Lung (tissue), 12 donors: ENCODE data around the gene FAM13A. TPM values are rescaled to one million over a fixed set of nuclear protein-coding genes. Genes with fewer than 3 reads are reported as not detected.
A peak's percentile ranks its signal among the peaks of the same experiment; 100 is the strongest.

Experiments used
- ATAC-seq: fragments of 200-7000 bp; cut with Tn5 transposase; one replicate; pipeline ENCODE4 v1.9.1; 2020; ENCODE audit warnings: moderate number of reproducible peaks; ENCODE audit not compliant: insufficient read depth, low FRiP score
- DNase-seq, 3 donors: peaks; one replicate each; pipeline ENCODE4 v3.0.0-alpha.2; 2013 to 2017
- H3K27ac ChIP-seq, 2 donors: one replicate each; pipeline ENCODE4 v1.5.1; 2013; ENCODE audit warnings: mild to moderate bottlenecking in 2 of 2, moderate library complexity in 2 of 2, control low read depth in 1 of 2, inconsistent platforms in 1 of 2, low read depth in 1 of 2, low read length in 1 of 2
- H3K27me3 ChIP-seq, 3 donors: one replicate each; pipeline ENCODE4 v1.5.1; 2013; ENCODE audit warnings: low read length in 2 of 3; ENCODE audit not compliant: control insufficient read depth in 3 of 3, insufficient read depth in 3 of 3
- H3K36me3 ChIP-seq, 4 donors: one replicate each; pipeline ENCODE4 v1.5.1; 2013; ENCODE audit warnings: low read length in 4 of 4, mild to moderate bottlenecking in 1 of 4, moderate library complexity in 1 of 4; ENCODE audit not compliant: control insufficient read depth in 4 of 4, insufficient read depth in 4 of 4
- H3K4me1 ChIP-seq, 5 donors: one replicate each; pipeline ENCODE4 v1.5.1; 2013; ENCODE audit warnings: low read length in 5 of 5, mild to moderate bottlenecking in 2 of 5, moderate library complexity in 1 of 5; ENCODE audit not compliant: control insufficient read depth in 5 of 5, insufficient read depth in 5 of 5
- H3K4me3 ChIP-seq: one replicate; pipeline ENCODE4 v1.5.1; 2013; ENCODE audit warnings: mild to moderate bottlenecking, control low read depth, moderate library complexity
- H3K9ac ChIP-seq, 2 donors: one replicate each; pipeline ENCODE4 v1.5.1; 2013; ENCODE audit warnings: low read length in 2 of 2, control low read depth in 1 of 2; ENCODE audit not compliant: insufficient read depth in 1 of 2
- H3K9me3 ChIP-seq, 4 donors: one replicate each; pipeline ENCODE4 v1.5.1; 2013; ENCODE audit warnings: low read length in 3 of 4, mild to moderate bottlenecking in 1 of 4, moderate library complexity in 1 of 4; ENCODE audit not compliant: control insufficient read depth in 4 of 4, insufficient read depth in 3 of 4
- CTCF ChIP-seq: IDR thresholded peaks from 2 replicates; pipeline ENCODE4 v1.5.1; 2012; ENCODE audit warnings: mild to moderate bottlenecking; ENCODE audit errors: control extremely low read depth, extremely low read depth
- WGBS, 2 donors: extraction: QIAGEN DNeasy Blood & Tissue Kit; methylation state at CpG; one replicate each; pipeline ENCODE4 v1.1.7; 2013; 5-methylcytosine and 5-hydroxymethylcytosine counted together
- polyA plus RNA-seq, 2 donors: library from polyadenylated mRNA; stranded (reverse); fragments of 200-250 nt; gene quantifications; one replicate each; pipeline ENCODE4 v1.2.1, GENCODE V29; 2013
- total RNA-seq, 2 donors: library from RNA; depleted of rRNA in 1 of 2; stranded (reverse); fragments of >200 nt in 1 of 2; gene quantifications; one replicate each; pipeline ENCODE4 v1.2.1, GENCODE V29; 2014 to 2021
- donor health status: control.
- donor health status: control.
- donor health status: Bipolar disorder and iron deficiency.
- donor health status: healthy.
- donor health status: DM: yes; HTN: yes; CAD: no.

Gene FAM13A
- total and polyA plus RNA-seq, 4 donors = 9.2 to 122 (median 29.3) TPM

- H3K4me1 ChIP-seq = peaks cover 0 to 48% (median 11%) of the 10 kb centered on the region in 5 donors
- DNase-seq (peak in 2 of 3 donors; percentile 54 to 65), ATAC-seq (no peak)
- peak overlapping the region in 1 of 2 donors; percentile 53 for H3K27ac ChIP-seq
- no peaks in the 10 kb centered on the region for H3K27me3 ChIP-seq
- no peak overlapping the region for H3K4me3 ChIP-seq
- H3K9ac ChIP-seq = peak overlapping the region; percentile 50 to 99
- H3K36me3 ChIP-seq = no peaks in the 10 kb centered on the region
- WGBS, 2 donors = 35 to 45% methylated on average over 2 of the region's 2 CpGs
- TF ChIP-seq CTCF = no peak
- H3K9me3 ChIP-seq = no peaks in the 10 kb centered on the region
Measured at GRCh38 chr4:88821522-88821921, 235.5 kb downstream of the FAM13A start.

- WGBS, 2 donors = 58 to 79% methylated on average over 10 of the region's 10 CpGs
Measured at GRCh38 chr4:88820698-88821415, 236.1 kb downstream of the FAM13A start.

GRCh38 chr4:88819818-88820697 lies 236.9 kb downstream of the FAM13A start:
- Histone ChIP-seq H3K36me3 (no peaks in the 10 kb centered on the region), H3K4me1 (peaks cover 0 to 50% (median 12%) of the 10 kb centered on the region in 5 donors), H3K27me3 (no peaks in the 10 kb centered on the region), H3K27ac (no peak overlapping the region), H3K9me3 (no peaks in the 10 kb centered on the region), H3K4me3 (no peak overlapping the region), H3K9ac (peak overlapping the region in 1 of 2 donors; percentile 99)
- DNase-seq (peak in 1 of 3 donors; percentile 71), ATAC-seq (no peak)
- WGBS, 2 donors = 58 to 62% methylated on average over 5 of the region's 5 CpGs
- TF ChIP-seq CTCF = no peak

More at GRCh38 chr4:88820698-88821415, 236.1 kb downstream of the FAM13A start:
- Histone ChIP-seq H3K9me3 (no peaks in the 10 kb centered on the region), H3K27me3 (no peaks in the 10 kb centered on the region), H3K27ac (peak overlapping the region; percentile 53 to 84), H3K4me3 (peak overlapping the region; percentile 43), H3K9ac (peak overlapping the region; percentile 50 to 99), H3K36me3 (no peaks in the 10 kb centered on the region), H3K4me1 (peaks cover 0 to 50% (median 12%) of the 10 kb centered on the region in 5 donors)
- TF ChIP-seq CTCF = no peak
- DNase-seq (peak; percentile 29 to 72 (median 68)), ATAC-seq (no peak)
